ENCODE results near the gene LAMC3. TPM values are rescaled to one million over a fixed set of nuclear protein-coding genes. Genes with fewer than 3 reads are reported as not detected.

LAMC3 gene
- total and polyA plus RNA-seq, 3 donors from 2014 or later, result 35.9 to 136 (median 86.3) TPM

GRCh38 chr9:131048332-131048731, 39.4 kb downstream of the LAMC3 start:
- Histone ChIP-seq H3K4me3 (no peak overlapping the region), H3K9me3 (no peaks in the 10 kb centered on the region), H3K27ac (no peak overlapping the region), H3K4me1 (no peaks in the 10 kb centered on the region), H3K36me3 (ENCODE audit: low read depth, missing control alignments) (no peaks in the 10 kb centered on the region), H3K27me3 (no peaks in the 10 kb centered on the region)
- DNase-seq, result no peak
- TF ChIP-seq CTCF (IDR thresholded peaks at IDR 0.05) (no peak), POLR2A (IDR thresholded peaks at IDR 0.05) (no peak)
- intact Hi-C loops (cut with DNase I; ENCODE audit: low total_unique reads), result loop anchor here (5.0 to 10.0 kb wide), 2 partner anchors 36 to 344 kb away; no protein-coding TSS in a partner anchor
- WGBS, 2 donors, result 59 to 63% methylated on average over 6 of the region's 6 CpGs

GRCh38 chr9:131048820-131049219, 39.8 kb downstream of the LAMC3 start:
- TF ChIP-seq CTCF (IDR thresholded peaks at IDR 0.05), result no peak
- TF ChIP-seq POLR2A (IDR thresholded peaks at IDR 0.05), result no peak
- WGBS, 2 donors, result 96 to 97% methylated on average over 5 to 8 of the region's 8 CpGs
- Histone ChIP-seq H3K27me3 (no peaks in the 10 kb centered on the region), H3K9me3 (no peaks in the 10 kb centered on the region), H3K36me3 (ENCODE audit: low read depth, missing control alignments) (no peaks in the 10 kb centered on the region), H3K27ac (no peak overlapping the region), H3K4me3 (no peak overlapping the region), H3K4me1 (no peaks in the 10 kb centered on the region)
- DNase-seq, result no peak
- intact Hi-C loops (cut with DNase I; ENCODE audit: low total_unique reads), result loop anchor here (5.0 to 10.0 kb wide), 2 partner anchors 37 to 344 kb away; no protein-coding TSS in a partner anchor

- Histone ChIP-seq H3K27me3 (no peaks in the 10 kb centered on the region), H3K4me3 (no peak overlapping the region), H3K36me3 (ENCODE audit: low read depth, missing control alignments) (no peaks in the 10 kb centered on the region), H3K27ac (no peak overlapping the region), H3K4me1 (no peaks in the 10 kb centered on the region), H3K9me3 (no peaks in the 10 kb centered on the region)
- TF ChIP-seq CTCF (IDR thresholded peaks at IDR 0.05), result no peak
- no peak for TF ChIP-seq POLR2A (IDR thresholded peaks at IDR 0.05)
- DNase-seq, result no peak
- intact Hi-C loops (cut with DNase I; ENCODE audit: low total_unique reads), result loop anchor here (5.0 to 10.0 kb wide), 2 partner anchors 38 to 345 kb away; no protein-coding TSS in a partner anchor
- WGBS, 2 donors, result 82 to 94% methylated on average over 3 to 21 of the region's 21 CpGs
Observed at GRCh38 chr9:131049829-131050715, 41.1 kb downstream of the LAMC3 start.

- Histone ChIP-seq H3K36me3 (ENCODE audit: low read depth, missing control alignments) (no peaks in the 10 kb centered on the region), H3K4me3 (no peak overlapping the region), H3K4me1 (no peaks in the 10 kb centered on the region), H3K27me3 (no peaks in the 10 kb centered on the region), H3K9me3 (no peaks in the 10 kb centered on the region), H3K27ac (no peak overlapping the region)
- DNase-seq, result no peak
- intact Hi-C loops (cut with DNase I; ENCODE audit: low total_unique reads), result no loop called here
- TF ChIP-seq POLR2A (IDR thresholded peaks at IDR 0.05) (no peak), CTCF (IDR thresholded peaks at IDR 0.05) (no peak)
- WGBS, 2 donors, result 91% methylated on average over 17 of the region's 17 CpGs
Observed at GRCh38 chr9:131050831-131051230, 41.9 kb downstream of the LAMC3 start.

All from testis (tissue), 3 donors.